ENCODE results near the gene NPBWR2.

DNA sequence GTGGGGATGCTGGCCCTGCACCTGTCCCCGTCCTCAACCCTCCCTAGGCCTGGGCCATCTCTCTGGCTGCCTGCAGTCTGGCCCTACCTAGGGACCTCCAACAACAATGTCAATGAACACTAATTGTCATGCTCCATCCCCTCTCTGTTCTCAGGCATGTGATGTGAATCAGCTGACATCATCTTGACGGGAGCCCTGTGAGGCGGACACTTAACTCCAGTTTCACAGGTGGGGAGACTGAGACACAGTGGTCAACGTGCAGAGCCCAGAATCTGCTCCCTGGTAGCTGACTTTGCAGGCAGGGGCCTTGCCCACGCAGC is 45.1 kb downstream of the NPBWR2 start:
- TF ChIP-seq TAF1 (IDR thresholded peaks at IDR 0.05; ENCODE audit: borderline replicate concordance, insufficient read depth, low read length), result no peak
- TF ChIP-seq POLR2AphosphoS5 (IDR thresholded peaks at IDR 0.05; ENCODE audit: low read depth, low read length), result no peak
- TF ChIP-seq, protein P1, sequence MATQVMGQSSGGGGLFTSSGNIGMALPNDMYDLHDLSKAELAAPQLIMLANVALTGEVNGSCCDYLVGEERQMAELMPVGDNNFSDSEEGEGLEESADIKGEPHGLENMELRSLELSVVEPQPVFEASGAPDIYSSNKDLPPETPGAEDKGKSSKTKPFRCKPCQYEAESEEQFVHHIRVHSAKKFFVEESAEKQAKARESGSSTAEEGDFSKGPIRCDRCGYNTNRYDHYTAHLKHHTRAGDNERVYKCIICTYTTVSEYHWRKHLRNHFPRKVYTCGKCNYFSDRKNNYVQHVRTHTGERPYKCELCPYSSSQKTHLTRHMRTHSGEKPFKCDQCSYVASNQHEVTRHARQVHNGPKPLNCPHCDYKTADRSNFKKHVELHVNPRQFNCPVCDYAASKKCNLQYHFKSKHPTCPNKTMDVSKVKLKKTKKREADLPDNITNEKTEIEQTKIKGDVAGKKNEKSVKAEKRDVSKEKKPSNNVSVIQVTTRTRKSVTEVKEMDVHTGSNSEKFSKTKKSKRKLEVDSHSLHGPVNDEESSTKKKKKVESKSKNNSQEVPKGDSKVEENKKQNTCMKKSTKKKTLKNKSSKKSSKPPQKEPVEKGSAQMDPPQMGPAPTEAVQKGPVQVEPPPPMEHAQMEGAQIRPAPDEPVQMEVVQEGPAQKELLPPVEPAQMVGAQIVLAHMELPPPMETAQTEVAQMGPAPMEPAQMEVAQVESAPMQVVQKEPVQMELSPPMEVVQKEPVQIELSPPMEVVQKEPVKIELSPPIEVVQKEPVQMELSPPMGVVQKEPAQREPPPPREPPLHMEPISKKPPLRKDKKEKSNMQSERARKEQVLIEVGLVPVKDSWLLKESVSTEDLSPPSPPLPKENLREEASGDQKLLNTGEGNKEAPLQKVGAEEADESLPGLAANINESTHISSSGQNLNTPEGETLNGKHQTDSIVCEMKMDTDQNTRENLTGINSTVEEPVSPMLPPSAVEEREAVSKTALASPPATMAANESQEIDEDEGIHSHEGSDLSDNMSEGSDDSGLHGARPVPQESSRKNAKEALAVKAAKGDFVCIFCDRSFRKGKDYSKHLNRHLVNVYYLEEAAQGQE (IDR thresholded peaks at IDR 0.05; ENCODE audit: insufficient read depth in 1 of 2, low read depth in 2 of 2, low read length in 2 of 2), result no peak
